Upper lobe of left lung (tissue), 4 donors: Measurements from ENCODE around the gene FKBP2.

ENCODE experiments used
- CTCF ChIP-seq, 6 experiments: fragments of 450-650 bp in 4 of 6; fragments of 200-600 bp in 2 of 6; sonication (generic) in 2 of 6; IDR thresholded peaks; one replicate each; pipeline ENCODE4 v1.5.1; 2016 to 2019; ENCODE audit warnings: antibody characterized with exemption in 6 of 6
- POLR2AphosphoS5 ChIP-seq, 2 donors: sonication (generic); formaldehyde crosslinking; IDR thresholded peaks; one replicate each; pipeline ENCODE4 v1.5.1; 2017; ENCODE audit warnings: antibody characterized with exemption in 2 of 2

GRCh38 chr11:64232967-64233315 is 8.0 kb upstream of the FKBP2 start:
- TF ChIP-seq POLR2AphosphoS5 (IDR thresholded peaks at IDR 0.05) (no peak), CTCF (IDR thresholded peaks at IDR 0.05) (no peak)
